ENCODE measurements around the gene ABCA4.

The ABCA4 gene

GRCh38 chr1:94084085-94084484 lies 36.9 kb downstream of the ABCA4 start:
- Histone ChIP-seq H3K36me3 (ENCODE audit: control insufficient read depth, insufficient read depth, low read length) (no peaks in the 10 kb centered on the region), H3K27ac (ENCODE audit: low read depth, low read length) (no peak overlapping the region), H3K9ac (ENCODE audit: low read length) (no peak overlapping the region), H3K4me3 (ENCODE audit: low read length) (no peak overlapping the region), H3K4me1 (ENCODE audit: control insufficient read depth, insufficient read depth, low read length) (no peaks in the 10 kb centered on the region), H3K27me3 (ENCODE audit: control insufficient read depth, insufficient read depth, low read length) (no peaks in the 10 kb centered on the region)

GRCh38 chr1:94083681-94084080 lies 37.3 kb downstream of the ABCA4 start:
- H3K4me3 ChIP-seq (ENCODE audit: low read length) = no peak overlapping the region
- no peaks in the 10 kb centered on the region for H3K4me1 ChIP-seq (ENCODE audit: control insufficient read depth, insufficient read depth, low read length)
- no peaks in the 10 kb centered on the region for H3K27me3 ChIP-seq (ENCODE audit: control insufficient read depth, insufficient read depth, low read length)
- no peak overlapping the region for H3K9ac ChIP-seq (ENCODE audit: low read length)
- H3K27ac ChIP-seq (ENCODE audit: low read depth, low read length) = no peak overlapping the region
- H3K36me3 ChIP-seq (ENCODE audit: control insufficient read depth, insufficient read depth, low read length) = no peaks in the 10 kb centered on the region

GRCh38 chr1:94081566-94082344 lies 39.2 kb downstream of the ABCA4 start:
- Histone ChIP-seq H3K27me3 (ENCODE audit: control insufficient read depth, insufficient read depth, low read length) (no peaks in the 10 kb centered on the region), H3K27ac (ENCODE audit: low read depth, low read length) (no peak overlapping the region), H3K4me1 (ENCODE audit: control insufficient read depth, insufficient read depth, low read length) (no peaks in the 10 kb centered on the region), H3K36me3 (ENCODE audit: control insufficient read depth, insufficient read depth, low read length) (no peaks in the 10 kb centered on the region), H3K9ac (ENCODE audit: low read length) (no peak overlapping the region), H3K4me3 (ENCODE audit: low read length) (no peak overlapping the region)

- Histone ChIP-seq H3K27ac (ENCODE audit: low read depth, low read length) (no peak overlapping the region), H3K4me3 (ENCODE audit: low read length) (no peak overlapping the region), H3K9ac (ENCODE audit: low read length) (no peak overlapping the region), H3K4me1 (ENCODE audit: control insufficient read depth, insufficient read depth, low read length) (no peaks in the 10 kb centered on the region), H3K27me3 (ENCODE audit: control insufficient read depth, insufficient read depth, low read length) (no peaks in the 10 kb centered on the region), H3K36me3 (ENCODE audit: control insufficient read depth, insufficient read depth, low read length) (no peaks in the 10 kb centered on the region)
These were observed 41.0 kb downstream of the ABCA4 start for GRCh38 chr1:94079989-94080388.

- Histone ChIP-seq H3K27ac (ENCODE audit: low read depth, low read length) (no peak overlapping the region), H3K27me3 (ENCODE audit: control insufficient read depth, insufficient read depth, low read length) (no peaks in the 10 kb centered on the region), H3K4me1 (ENCODE audit: control insufficient read depth, insufficient read depth, low read length) (no peaks in the 10 kb centered on the region), H3K4me3 (ENCODE audit: low read length) (no peak overlapping the region), H3K36me3 (ENCODE audit: control insufficient read depth, insufficient read depth, low read length) (no peaks in the 10 kb centered on the region), H3K9ac (ENCODE audit: low read length) (no peak overlapping the region)
These were observed 41.6 kb downstream of the ABCA4 start for GRCh38 chr1:94079080-94079940.

- peak overlapping the region; percentile 41 for H3K27ac ChIP-seq (ENCODE audit: low read depth, low read length)
- H3K4me1 ChIP-seq (ENCODE audit: control insufficient read depth, insufficient read depth, low read length) = peaks cover 31% of the 10 kb centered on the region
- no peaks in the 10 kb centered on the region for H3K27me3 ChIP-seq (ENCODE audit: control insufficient read depth, insufficient read depth, low read length)
- H3K9ac ChIP-seq (ENCODE audit: low read length) = no peak overlapping the region
- no peaks in the 10 kb centered on the region for H3K36me3 ChIP-seq (ENCODE audit: control insufficient read depth, insufficient read depth, low read length)
- H3K4me3 ChIP-seq (ENCODE audit: low read length) = no peak overlapping the region
These were observed 48.0 kb downstream of the ABCA4 start for GRCh38 chr1:94072840-94073522.

- Histone ChIP-seq H3K9ac (ENCODE audit: low read length) (no peak overlapping the region), H3K4me3 (ENCODE audit: low read length) (no peak overlapping the region), H3K27me3 (ENCODE audit: control insufficient read depth, insufficient read depth, low read length) (no peaks in the 10 kb centered on the region), H3K27ac (ENCODE audit: low read depth, low read length) (no peak overlapping the region), H3K4me1 (ENCODE audit: control insufficient read depth, insufficient read depth, low read length) (peaks cover 31% of the 10 kb centered on the region), H3K36me3 (ENCODE audit: control insufficient read depth, insufficient read depth, low read length) (no peaks in the 10 kb centered on the region)
These were observed 49.0 kb downstream of the ABCA4 start for GRCh38 chr1:94071976-94072375.

- Histone ChIP-seq H3K4me3 (ENCODE audit: low read length) (no peak overlapping the region), H3K36me3 (ENCODE audit: control insufficient read depth, insufficient read depth, low read length) (no peaks in the 10 kb centered on the region), H3K4me1 (ENCODE audit: control insufficient read depth, insufficient read depth, low read length) (peaks cover 31% of the 10 kb centered on the region), H3K27ac (ENCODE audit: low read depth, low read length) (no peak overlapping the region), H3K27me3 (ENCODE audit: control insufficient read depth, insufficient read depth, low read length) (no peaks in the 10 kb centered on the region), H3K9ac (ENCODE audit: low read length) (no peak overlapping the region)
These were observed 49.6 kb downstream of the ABCA4 start for GRCh38 chr1:94071391-94071790.

- Histone ChIP-seq H3K9ac (ENCODE audit: low read length) (no peak overlapping the region), H3K27me3 (ENCODE audit: control insufficient read depth, insufficient read depth, low read length) (no peaks in the 10 kb centered on the region), H3K36me3 (ENCODE audit: control insufficient read depth, insufficient read depth, low read length) (no peaks in the 10 kb centered on the region), H3K27ac (ENCODE audit: low read depth, low read length) (peak overlapping the region; percentile 79), H3K4me3 (ENCODE audit: low read length) (no peak overlapping the region), H3K4me1 (ENCODE audit: control insufficient read depth, insufficient read depth, low read length) (peaks cover 31% of the 10 kb centered on the region)
These were observed 50.1 kb downstream of the ABCA4 start for GRCh38 chr1:94070865-94071264.

GRCh38 chr1:94069919-94070285 lies 51.0 kb downstream of the ABCA4 start:
- Histone ChIP-seq H3K27ac (ENCODE audit: low read depth, low read length) (peak overlapping the region; percentile 79), H3K9ac (ENCODE audit: low read length) (no peak overlapping the region), H3K27me3 (ENCODE audit: control insufficient read depth, insufficient read depth, low read length) (no peaks in the 10 kb centered on the region), H3K4me3 (ENCODE audit: low read length) (no peak overlapping the region), H3K36me3 (ENCODE audit: control insufficient read depth, insufficient read depth, low read length) (no peaks in the 10 kb centered on the region), H3K4me1 (ENCODE audit: control insufficient read depth, insufficient read depth, low read length) (peaks cover 31% of the 10 kb centered on the region)

- no peaks in the 10 kb centered on the region for H3K36me3 ChIP-seq (ENCODE audit: control insufficient read depth, insufficient read depth, low read length)
- no peak overlapping the region for H3K4me3 ChIP-seq (ENCODE audit: low read length)
- H3K27me3 ChIP-seq (ENCODE audit: control insufficient read depth, insufficient read depth, low read length) = no peaks in the 10 kb centered on the region
- peaks cover 31% of the 10 kb centered on the region for H3K4me1 ChIP-seq (ENCODE audit: control insufficient read depth, insufficient read depth, low read length)
- peak overlapping the region; percentile 79 for H3K27ac ChIP-seq (ENCODE audit: low read depth, low read length)
- H3K9ac ChIP-seq (ENCODE audit: low read length) = no peak overlapping the region
These were observed 51.7 kb downstream of the ABCA4 start for GRCh38 chr1:94068999-94069918.
